Measurements from ENCODE around the gene DCC. TPM values are rescaled to one million over a fixed set of nuclear protein-coding genes. Genes with fewer than 3 reads are reported as not detected.

DCC gene
- total RNA-seq, 1 experiment from 2014 or later, result 0.72 TPM

DNA sequence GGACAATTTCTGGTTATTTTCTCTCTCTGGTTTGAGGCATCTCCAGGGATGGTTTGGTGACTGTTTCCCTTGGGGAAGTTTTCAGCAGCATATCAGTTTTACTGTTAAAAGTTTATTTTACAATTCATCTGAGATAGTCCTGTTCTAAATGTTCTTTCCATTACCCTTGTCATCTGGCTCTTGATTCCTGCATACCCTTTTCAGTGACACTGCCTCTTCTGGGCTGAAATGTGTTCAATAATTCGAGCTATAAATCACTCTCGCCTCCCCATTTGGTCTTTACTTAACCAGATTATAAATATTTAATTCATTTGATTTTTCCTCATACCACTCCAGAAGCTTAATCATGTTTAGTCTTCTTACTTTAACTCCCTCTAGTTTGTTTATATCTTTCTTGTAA is 9.5 kb downstream of the DCC start:
- Mint-ChIP-seq H3K27me3 (ENCODE audit: low read depth) (no peaks in the 10 kb centered on the region), H3K27ac (no peak overlapping the region), H3K36me3 (0 out of 2 replicates have a peak, but pooled peaks cover 2% of the 10 kb centered on the region), H3K4me1 (peaks cover 6% of the 10 kb centered on the region), H3K4me3 (no peak overlapping the region), H3K9me3 (peaks cover 7% of the 10 kb centered on the region)
- TF ChIP-seq, protein P1, sequence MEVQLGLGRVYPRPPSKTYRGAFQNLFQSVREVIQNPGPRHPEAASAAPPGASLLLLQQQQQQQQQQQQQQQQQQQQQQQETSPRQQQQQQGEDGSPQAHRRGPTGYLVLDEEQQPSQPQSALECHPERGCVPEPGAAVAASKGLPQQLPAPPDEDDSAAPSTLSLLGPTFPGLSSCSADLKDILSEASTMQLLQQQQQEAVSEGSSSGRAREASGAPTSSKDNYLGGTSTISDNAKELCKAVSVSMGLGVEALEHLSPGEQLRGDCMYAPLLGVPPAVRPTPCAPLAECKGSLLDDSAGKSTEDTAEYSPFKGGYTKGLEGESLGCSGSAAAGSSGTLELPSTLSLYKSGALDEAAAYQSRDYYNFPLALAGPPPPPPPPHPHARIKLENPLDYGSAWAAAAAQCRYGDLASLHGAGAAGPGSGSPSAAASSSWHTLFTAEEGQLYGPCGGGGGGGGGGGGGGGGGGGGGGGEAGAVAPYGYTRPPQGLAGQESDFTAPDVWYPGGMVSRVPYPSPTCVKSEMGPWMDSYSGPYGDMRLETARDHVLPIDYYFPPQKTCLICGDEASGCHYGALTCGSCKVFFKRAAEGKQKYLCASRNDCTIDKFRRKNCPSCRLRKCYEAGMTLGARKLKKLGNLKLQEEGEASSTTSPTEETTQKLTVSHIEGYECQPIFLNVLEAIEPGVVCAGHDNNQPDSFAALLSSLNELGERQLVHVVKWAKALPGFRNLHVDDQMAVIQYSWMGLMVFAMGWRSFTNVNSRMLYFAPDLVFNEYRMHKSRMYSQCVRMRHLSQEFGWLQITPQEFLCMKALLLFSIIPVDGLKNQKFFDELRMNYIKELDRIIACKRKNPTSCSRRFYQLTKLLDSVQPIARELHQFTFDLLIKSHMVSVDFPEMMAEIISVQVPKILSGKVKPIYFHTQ (CRISPR knock-in tag; IDR thresholded peaks at IDR 0.05), result no peak
- TF ChIP-seq ZBTB21 (CRISPR knock-in tag; IDR thresholded peaks at IDR 0.05; ENCODE audit: borderline replicate concordance) (no peak), TEAD1 (CRISPR knock-in tag; IDR thresholded peaks at IDR 0.05) (no peak), KAT7 (CRISPR knock-in tag; IDR thresholded peaks at IDR 0.05; ENCODE audit: borderline replicate concordance) (no peak), ZNF121 (CRISPR knock-in tag; IDR thresholded peaks at IDR 0.05) (no peak), NFYB (CRISPR knock-in tag; conservative IDR thresholded peaks at IDR 0.05; ENCODE audit: low read depth) (no peak), TP53 (CRISPR knock-in tag; IDR thresholded peaks at IDR 0.05) (no peak), ESRRA (CRISPR knock-in tag; IDR thresholded peaks at IDR 0.05; ENCODE audit: borderline replicate concordance) (no peak), JAZF1 (CRISPR knock-in tag; IDR thresholded peaks at IDR 0.05) (no peak), ZNF232 (CRISPR knock-in tag; IDR thresholded peaks at IDR 0.05) (no peak), GRHL2 (CRISPR knock-in tag; IDR thresholded peaks at IDR 0.05; ENCODE audit: insufficient replicate concordance, severe bottlenecking) (no peak), IRF2 (CRISPR knock-in tag; IDR thresholded peaks at IDR 0.05; ENCODE audit: borderline replicate concordance, low read depth) (no peak), ZNF138 (CRISPR knock-in tag; conservative IDR thresholded peaks at IDR 0.05) (no peak), ZNF416 (CRISPR knock-in tag; IDR thresholded peaks at IDR 0.05) (no peak), MXD4 (CRISPR knock-in tag; IDR thresholded peaks at IDR 0.05; ENCODE audit: borderline replicate concordance) (no peak)
- TF ChIP-seq, protein P2, sequence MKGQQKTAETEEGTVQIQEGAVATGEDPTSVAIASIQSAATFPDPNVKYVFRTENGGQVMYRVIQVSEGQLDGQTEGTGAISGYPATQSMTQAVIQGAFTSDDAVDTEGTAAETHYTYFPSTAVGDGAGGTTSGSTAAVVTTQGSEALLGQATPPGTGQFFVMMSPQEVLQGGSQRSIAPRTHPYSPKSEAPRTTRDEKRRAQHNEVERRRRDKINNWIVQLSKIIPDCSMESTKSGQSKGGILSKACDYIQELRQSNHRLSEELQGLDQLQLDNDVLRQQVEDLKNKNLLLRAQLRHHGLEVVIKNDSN (CRISPR knock-in tag; IDR thresholded peaks at IDR 0.05), result no peak
- TF ChIP-seq, protein P3, sequence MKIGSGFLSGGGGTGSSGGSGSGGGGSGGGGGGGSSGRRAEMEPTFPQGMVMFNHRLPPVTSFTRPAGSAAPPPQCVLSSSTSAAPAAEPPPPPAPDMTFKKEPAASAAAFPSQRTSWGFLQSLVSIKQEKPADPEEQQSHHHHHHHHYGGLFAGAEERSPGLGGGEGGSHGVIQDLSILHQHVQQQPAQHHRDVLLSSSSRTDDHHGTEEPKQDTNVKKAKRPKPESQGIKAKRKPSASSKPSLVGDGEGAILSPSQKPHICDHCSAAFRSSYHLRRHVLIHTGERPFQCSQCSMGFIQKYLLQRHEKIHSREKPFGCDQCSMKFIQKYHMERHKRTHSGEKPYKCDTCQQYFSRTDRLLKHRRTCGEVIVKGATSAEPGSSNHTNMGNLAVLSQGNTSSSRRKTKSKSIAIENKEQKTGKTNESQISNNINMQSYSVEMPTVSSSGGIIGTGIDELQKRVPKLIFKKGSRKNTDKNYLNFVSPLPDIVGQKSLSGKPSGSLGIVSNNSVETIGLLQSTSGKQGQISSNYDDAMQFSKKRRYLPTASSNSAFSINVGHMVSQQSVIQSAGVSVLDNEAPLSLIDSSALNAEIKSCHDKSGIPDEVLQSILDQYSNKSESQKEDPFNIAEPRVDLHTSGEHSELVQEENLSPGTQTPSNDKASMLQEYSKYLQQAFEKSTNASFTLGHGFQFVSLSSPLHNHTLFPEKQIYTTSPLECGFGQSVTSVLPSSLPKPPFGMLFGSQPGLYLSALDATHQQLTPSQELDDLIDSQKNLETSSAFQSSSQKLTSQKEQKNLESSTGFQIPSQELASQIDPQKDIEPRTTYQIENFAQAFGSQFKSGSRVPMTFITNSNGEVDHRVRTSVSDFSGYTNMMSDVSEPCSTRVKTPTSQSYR (CRISPR knock-in tag; IDR thresholded peaks at IDR 0.05), result no peak
- TF ChIP-seq, protein P4, sequence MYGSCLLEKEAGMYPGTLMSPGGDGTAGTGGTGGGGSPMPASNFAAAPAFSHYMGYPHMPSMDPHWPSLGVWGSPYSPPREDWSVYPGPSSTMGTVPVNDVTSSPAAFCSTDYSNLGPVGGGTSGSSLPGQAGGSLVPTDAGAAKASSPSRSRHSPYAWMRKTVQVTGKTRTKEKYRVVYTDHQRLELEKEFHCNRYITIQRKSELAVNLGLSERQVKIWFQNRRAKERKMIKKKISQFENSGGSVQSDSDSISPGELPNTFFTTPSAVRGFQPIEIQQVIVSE (CRISPR knock-in tag; IDR thresholded peaks at IDR 0.05; ENCODE audit: borderline replicate concordance), result no peak
- POLR2A ChIA-PET, result no interaction called here
- ATAC-seq, result no peak
- DNase-seq (ENCODE audit: low spot score), result no peak
- CTCF ChIA-PET, result interaction anchor here (1.7 kb wide), 1 partner anchor 10 kb away, joined by 3 read pairs; the partner anchor contains the start of gene DCC

DNA sequence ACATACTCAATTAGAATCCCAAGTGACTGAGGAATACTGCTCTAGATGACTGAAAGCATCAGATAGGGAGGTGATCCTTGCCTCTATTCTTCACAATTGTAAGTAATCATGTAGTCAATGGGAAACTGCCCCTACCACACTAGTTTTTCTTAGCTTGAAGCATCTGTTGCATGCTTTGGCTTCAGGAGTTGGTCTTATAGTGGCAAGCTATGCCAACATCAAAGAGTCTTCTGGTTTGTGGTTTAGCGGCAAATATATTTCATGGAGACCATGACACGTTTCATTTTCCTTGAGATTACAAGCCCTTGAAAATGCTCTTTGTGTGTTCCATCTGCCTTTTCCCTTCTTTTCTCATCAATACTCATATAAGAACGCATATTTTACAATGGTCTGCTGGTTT is 12.9 kb downstream of the DCC start:
- ChIA-PET CTCF (no interaction called here), POLR2A (no interaction called here)
- H3K27ac Mint-ChIP-seq, result no peak overlapping the region
- 0 out of 2 replicates have a peak, but pooled peaks cover 3% of the 10 kb centered on the region for H3K36me3 Mint-ChIP-seq
- H3K4me3 Mint-ChIP-seq, result no peak overlapping the region
- TF ChIP-seq MXD4 (CRISPR knock-in tag; IDR thresholded peaks at IDR 0.05; ENCODE audit: borderline replicate concordance) (no peak), ZNF671 (CRISPR knock-in tag; IDR thresholded peaks at IDR 0.05) (no peak), FOXP1 (CRISPR knock-in tag; IDR thresholded peaks at IDR 0.05; ENCODE audit: borderline replicate concordance) (no peak)
- TF ChIP-seq, protein P5, sequence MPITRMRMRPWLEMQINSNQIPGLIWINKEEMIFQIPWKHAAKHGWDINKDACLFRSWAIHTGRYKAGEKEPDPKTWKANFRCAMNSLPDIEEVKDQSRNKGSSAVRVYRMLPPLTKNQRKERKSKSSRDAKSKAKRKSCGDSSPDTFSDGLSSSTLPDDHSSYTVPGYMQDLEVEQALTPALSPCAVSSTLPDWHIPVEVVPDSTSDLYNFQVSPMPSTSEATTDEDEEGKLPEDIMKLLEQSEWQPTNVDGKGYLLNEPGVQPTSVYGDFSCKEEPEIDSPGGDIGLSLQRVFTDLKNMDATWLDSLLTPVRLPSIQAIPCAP (CRISPR knock-in tag; IDR thresholded peaks at IDR 0.05), result no peak
- TF ChIP-seq, protein P6, sequence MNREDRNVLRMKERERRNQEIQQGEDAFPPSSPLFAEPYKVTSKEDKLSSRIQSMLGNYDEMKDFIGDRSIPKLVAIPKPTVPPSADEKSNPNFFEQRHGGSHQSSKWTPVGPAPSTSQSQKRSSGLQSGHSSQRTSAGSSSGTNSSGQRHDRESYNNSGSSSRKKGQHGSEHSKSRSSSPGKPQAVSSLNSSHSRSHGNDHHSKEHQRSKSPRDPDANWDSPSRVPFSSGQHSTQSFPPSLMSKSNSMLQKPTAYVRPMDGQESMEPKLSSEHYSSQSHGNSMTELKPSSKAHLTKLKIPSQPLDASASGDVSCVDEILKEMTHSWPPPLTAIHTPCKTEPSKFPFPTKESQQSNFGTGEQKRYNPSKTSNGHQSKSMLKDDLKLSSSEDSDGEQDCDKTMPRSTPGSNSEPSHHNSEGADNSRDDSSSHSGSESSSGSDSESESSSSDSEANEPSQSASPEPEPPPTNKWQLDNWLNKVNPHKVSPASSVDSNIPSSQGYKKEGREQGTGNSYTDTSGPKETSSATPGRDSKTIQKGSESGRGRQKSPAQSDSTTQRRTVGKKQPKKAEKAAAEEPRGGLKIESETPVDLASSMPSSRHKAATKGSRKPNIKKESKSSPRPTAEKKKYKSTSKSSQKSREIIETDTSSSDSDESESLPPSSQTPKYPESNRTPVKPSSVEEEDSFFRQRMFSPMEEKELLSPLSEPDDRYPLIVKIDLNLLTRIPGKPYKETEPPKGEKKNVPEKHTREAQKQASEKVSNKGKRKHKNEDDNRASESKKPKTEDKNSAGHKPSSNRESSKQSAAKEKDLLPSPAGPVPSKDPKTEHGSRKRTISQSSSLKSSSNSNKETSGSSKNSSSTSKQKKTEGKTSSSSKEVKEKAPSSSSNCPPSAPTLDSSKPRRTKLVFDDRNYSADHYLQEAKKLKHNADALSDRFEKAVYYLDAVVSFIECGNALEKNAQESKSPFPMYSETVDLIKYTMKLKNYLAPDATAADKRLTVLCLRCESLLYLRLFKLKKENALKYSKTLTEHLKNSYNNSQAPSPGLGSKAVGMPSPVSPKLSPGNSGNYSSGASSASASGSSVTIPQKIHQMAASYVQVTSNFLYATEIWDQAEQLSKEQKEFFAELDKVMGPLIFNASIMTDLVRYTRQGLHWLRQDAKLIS (CRISPR knock-in tag; IDR thresholded peaks at IDR 0.05; ENCODE audit: borderline replicate concordance), result no peak
- TF ChIP-seq, protein P7, sequence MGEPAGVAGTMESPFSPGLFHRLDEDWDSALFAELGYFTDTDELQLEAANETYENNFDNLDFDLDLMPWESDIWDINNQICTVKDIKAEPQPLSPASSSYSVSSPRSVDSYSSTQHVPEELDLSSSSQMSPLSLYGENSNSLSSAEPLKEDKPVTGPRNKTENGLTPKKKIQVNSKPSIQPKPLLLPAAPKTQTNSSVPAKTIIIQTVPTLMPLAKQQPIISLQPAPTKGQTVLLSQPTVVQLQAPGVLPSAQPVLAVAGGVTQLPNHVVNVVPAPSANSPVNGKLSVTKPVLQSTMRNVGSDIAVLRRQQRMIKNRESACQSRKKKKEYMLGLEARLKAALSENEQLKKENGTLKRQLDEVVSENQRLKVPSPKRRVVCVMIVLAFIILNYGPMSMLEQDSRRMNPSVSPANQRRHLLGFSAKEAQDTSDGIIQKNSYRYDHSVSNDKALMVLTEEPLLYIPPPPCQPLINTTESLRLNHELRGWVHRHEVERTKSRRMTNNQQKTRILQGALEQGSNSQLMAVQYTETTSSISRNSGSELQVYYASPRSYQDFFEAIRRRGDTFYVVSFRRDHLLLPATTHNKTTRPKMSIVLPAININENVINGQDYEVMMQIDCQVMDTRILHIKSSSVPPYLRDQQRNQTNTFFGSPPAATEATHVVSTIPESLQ (CRISPR knock-in tag; IDR thresholded peaks at IDR 0.05), result no peak
- no peak for ATAC-seq
- H3K27me3 Mint-ChIP-seq (ENCODE audit: low read depth), result no peaks in the 10 kb centered on the region
- H3K9me3 Mint-ChIP-seq, result peaks cover 9% of the 10 kb centered on the region
- DNase-seq (ENCODE audit: low spot score), result no peak
- peaks cover 6% of the 10 kb centered on the region; the same call in 1 of the 2 replicates for H3K4me1 Mint-ChIP-seq
